AG04449 (cell line): Measurements from ENCODE around the gene RPS18.
"Not testable (repeated sequence)": the region's sequence is repeated elsewhere in the genome, so short reads cannot be mapped to it uniquely, and the experiment has no call there.

Source experiments
- CTCF ChIA-PET: fragments of 350-600 bp; formaldehyde crosslinking; extraction: SDS; loops from one replicate; lab custom pipeline; 2021; ENCODE audit warnings: antibody characterized with exemption; lab: Yijun Ruan, JAX
- POLR2A ChIA-PET: fragments of 400-600, 350-600 bp; formaldehyde crosslinking; extraction: SDS; loops from one replicate; lab custom pipeline; 2020; ENCODE audit warnings: antibody characterized with exemption, inconsistent platforms; lab: Yijun Ruan, JAX
- DNase-seq: peaks from one replicate; pipeline ENCODE4 v3.0.0-alpha.2; 2010; ENCODE audit warnings: low read depth, low spot score
- H3K4me3 ChIP-seq: 2 replicates; pipeline ENCODE4 v1.5.1; 2011; ENCODE audit warnings: low read depth, mild to moderate bottlenecking, control low read depth, low read length
- TF ChIP-seq, protein P1 (sequence below): IDR thresholded peaks from one replicate; pipeline ENCODE4 v1.5.1; 2011; ENCODE audit warnings: mild to moderate bottlenecking, moderate library complexity, low read length, control low read depth, inconsistent platforms; ENCODE audit not compliant: insufficient read depth; ENCODE audit errors: missing control alignments

Gene RPS18

DNA sequence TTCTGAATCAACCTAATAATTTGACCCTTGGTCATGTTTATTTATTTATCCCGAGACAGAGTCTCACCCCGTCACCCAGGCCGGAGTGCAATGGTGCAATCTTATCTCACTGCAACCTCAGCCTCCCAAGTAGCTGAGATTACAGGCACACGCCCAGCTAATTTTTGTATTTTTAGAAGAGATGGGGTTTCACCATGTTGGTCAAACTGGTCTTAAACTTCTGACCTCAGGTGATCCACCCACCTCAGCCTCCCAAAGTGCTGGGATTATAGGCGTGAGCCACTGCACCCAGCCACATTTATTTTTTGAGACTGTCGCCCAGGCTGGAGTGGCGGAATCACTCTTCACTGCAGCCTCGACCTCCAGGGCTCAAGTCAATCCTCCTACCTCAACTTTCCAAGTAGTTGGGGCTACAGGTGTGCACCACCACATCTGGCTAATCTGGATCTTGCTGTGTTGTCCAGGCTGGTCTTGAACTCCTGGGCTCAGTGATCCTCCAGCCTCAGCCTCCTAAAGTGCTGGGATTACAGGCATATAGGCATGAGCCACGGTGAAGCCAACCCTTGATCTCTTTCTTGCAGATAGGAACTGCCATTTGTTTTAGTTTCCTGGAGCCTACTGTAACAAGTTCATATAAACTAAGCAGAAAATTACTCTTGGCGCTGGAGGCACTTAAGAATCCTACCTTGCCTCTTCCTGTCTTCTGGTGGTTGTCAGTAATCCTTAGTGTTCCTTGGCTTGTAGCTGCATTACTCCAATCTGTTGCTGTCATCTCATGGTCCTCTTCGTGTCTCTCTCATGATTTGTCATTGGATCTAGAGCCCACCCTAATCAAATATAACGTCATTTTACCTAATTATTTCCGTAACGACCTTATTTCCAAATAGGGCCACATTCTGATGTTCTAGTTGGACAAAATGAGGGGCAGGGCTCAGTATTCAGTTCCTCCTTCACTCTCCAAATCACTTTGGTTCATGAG, 2.3 kb downstream of the RPS18 start:
- POLR2A ChIA-PET = no interaction called here
- TF ChIP-seq, protein P1, sequence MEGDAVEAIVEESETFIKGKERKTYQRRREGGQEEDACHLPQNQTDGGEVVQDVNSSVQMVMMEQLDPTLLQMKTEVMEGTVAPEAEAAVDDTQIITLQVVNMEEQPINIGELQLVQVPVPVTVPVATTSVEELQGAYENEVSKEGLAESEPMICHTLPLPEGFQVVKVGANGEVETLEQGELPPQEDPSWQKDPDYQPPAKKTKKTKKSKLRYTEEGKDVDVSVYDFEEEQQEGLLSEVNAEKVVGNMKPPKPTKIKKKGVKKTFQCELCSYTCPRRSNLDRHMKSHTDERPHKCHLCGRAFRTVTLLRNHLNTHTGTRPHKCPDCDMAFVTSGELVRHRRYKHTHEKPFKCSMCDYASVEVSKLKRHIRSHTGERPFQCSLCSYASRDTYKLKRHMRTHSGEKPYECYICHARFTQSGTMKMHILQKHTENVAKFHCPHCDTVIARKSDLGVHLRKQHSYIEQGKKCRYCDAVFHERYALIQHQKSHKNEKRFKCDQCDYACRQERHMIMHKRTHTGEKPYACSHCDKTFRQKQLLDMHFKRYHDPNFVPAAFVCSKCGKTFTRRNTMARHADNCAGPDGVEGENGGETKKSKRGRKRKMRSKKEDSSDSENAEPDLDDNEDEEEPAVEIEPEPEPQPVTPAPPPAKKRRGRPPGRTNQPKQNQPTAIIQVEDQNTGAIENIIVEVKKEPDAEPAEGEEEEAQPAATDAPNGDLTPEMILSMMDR = no peak
- CTCF ChIA-PET = interaction anchor here (1.4 to 6.1 kb wide), 2 partner anchors 15 to 117 kb away, joined by 3 to 41 read pairs; partner anchors contain the start of genes PFDN6 and WDR46
- no peak for DNase-seq
- H3K4me3 ChIP-seq = peak overlapping the region; percentile 93

DNA sequence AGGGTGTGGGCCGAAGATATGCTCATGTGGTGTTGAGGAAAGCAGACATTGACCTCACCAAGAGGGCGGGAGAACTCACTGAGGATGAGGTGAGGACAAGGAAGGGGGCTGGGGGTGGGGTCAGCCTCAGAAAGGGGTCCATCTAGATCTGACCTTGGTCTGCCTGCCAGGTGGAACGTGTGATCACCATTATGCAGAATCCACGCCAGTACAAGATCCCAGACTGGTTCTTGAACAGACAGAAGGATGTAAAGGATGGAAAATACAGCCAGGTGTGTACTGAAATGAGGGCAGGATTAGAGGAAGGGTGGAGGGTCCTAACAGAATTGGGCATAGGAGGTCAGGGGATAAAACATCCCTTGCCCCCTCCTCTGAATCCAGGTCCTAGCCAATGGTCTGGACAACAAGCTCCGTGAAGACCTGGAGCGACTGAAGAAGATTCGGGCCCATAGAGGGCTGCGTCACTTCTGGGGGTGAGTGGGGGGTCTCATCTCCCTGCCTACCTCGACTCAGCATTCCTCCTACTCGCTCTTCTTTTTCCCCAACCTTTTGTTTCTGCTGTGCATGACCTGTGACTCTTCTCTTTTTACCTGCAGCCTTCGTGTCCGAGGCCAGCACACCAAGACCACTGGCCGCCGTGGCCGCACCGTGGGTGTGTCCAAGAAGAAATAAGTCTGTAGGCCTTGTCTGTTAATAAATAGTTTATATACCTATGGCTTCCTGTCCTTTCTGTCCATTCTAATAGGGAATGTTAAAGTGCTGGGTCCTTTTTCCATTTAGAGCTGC, 4.1 kb downstream of the RPS18 start:
- POLR2A ChIA-PET = interaction anchor here (0.8 to 3.9 kb wide), 6 partner anchors 12 to 1125 kb away, joined by 3 to 57 read pairs (median 6); partner anchors contain the start of genes HSD17B8, PFDN6 and WDR46
- not testable (repeated sequence) for DNase-seq, H3K4me3 ChIP-seq
- CTCF ChIA-PET = interaction anchor here (0.8 to 6.1 kb wide), 4 partner anchors 12 to 132 kb away, joined by 3 to 41 read pairs (median 4); partner anchors contain the start of genes PFDN6 and WDR46

DNA sequence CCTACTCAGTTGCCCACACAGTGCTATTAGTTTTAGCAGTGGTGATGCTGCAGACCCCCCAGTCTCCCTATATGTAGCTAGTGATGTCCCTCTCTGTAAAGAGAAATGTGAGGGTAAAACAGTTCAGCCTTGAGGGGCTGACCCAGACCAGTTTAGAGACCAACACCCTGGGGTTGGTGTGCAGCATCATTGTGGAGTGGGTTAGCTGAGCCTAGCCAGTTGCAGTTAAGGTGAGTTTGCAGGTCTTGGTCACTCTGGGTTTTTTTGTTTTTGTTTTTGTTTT, 4.6 kb downstream of the RPS18 start:
- ChIA-PET POLR2A (interaction anchor here (1.2 to 3.9 kb wide), 5 partner anchors 12 to 305 kb away, joined by 3 to 57 read pairs (median 7); partner anchors contain the start of genes HSD17B8, PFDN6 and WDR46), CTCF (interaction anchor here (0.8 to 6.1 kb wide), 5 partner anchors 13 to 132 kb away, joined by 3 to 41 read pairs (median 5); partner anchors contain the start of genes PFDN6 and WDR46)
- TF ChIP-seq, protein P1 = no peak
- H3K4me3 ChIP-seq = peak overlapping the region; percentile 49
- DNase-seq = no peak

DNA sequence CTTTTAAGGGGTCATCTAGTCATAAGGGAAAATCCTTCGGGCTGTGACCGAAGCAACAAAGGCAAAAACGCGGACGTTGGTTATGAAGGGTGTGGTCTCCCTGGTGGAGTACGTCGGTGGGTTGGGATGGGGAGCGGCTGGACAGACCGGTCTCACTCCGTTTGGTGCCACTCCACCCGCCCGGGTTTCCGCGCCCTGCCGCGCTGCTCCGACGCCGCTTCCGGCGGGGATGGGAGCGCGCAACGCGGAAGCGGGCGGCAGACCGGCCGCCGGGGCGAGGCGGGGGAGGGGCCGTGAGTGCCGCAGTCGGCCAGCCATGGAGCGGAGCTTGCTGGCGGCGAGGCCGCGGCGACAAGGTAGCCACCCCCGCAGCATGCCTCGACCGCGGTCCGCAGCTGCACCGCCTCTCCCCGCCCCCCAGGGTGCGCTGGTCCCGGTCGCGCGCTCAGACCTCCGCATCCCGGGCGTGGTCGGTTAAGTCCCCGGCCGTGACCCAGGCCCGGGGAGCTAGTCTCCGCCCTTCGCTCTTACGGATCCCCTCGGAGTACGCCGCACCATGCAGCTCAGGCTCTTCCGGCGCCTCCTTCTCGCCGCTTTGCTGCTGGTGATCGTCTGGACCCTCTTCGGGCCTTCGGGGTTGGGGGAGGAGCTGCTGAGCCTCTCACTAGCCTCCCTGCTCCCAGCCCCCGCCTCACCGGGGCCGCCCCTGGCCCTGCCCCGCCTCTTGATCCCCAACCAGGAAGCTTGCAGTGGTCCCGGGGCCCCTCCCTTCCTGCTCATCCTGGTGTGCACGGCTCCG, 5.2 kb downstream of the RPS18 start, which contains the start of gene B3GALT4:
TSS of gene B3GALT4 (plus strand) at position 260 of the 799 bp plus-strand sequence. CDS start at position 557, 297 bp downstream.
- peak within 1 kb of the TSS; percentile 49 for H3K4me3 ChIP-seq
- ChIA-PET POLR2A (interaction anchor here (0.6 to 3.9 kb wide), 11 partner anchors 11 to 305 kb away, joined by 3 to 57 read pairs (median 4); partner anchors contain the start of genes HSD17B8, PFDN6, RGL2 and WDR46), CTCF (interaction anchor here (0.8 to 6.1 kb wide), 12 partner anchors 12 to 131 kb away, joined by 3 to 41 read pairs (median 4); partner anchors contain the start of genes PFDN6 and WDR46)
- DNase-seq = no peak
- TF ChIP-seq, protein P1 = peak; percentile 65

DNA sequence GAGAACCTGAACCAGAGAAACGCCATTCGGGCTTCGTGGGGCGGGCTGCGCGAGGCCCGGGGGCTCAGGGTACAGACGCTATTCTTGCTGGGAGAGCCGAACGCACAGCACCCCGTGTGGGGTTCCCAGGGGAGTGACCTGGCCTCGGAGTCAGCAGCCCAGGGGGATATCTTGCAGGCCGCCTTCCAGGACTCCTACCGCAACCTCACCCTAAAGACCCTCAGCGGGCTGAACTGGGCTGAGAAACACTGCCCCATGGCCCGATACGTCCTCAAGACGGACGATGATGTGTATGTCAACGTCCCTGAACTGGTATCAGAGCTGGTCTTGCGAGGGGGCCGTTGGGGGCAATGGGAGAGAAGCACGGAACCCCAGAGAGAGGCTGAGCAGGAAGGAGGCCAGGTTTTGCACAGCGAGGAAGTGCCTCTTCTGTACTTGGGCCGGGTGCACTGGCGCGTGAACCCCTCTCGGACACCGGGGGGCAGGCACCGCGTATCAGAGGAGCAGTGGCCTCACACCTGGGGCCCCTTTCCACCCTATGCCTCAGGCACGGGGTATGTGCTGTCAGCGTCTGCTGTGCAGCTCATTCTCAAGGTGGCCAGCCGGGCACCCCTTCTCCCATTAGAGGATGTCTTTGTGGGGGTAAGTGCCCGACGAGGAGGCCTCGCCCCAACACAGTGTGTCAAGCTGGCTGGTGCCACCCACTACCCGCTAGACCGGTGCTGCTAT, 6.0 kb downstream of the RPS18 start:
- H3K4me3 ChIP-seq = peak overlapping the region; percentile 49; the same call in 1 of the 2 replicates
- ChIA-PET CTCF (interaction anchor here (0.8 to 6.1 kb wide), 10 partner anchors 11 to 131 kb away, joined by 3 to 41 read pairs (median 4); partner anchors contain the start of genes PFDN6 and WDR46), POLR2A (interaction anchor here (0.6 to 3.9 kb wide), 11 partner anchors 10 to 306 kb away, joined by 3 to 57 read pairs (median 5); partner anchors contain the start of genes HSD17B8, PFDN6, RGL2 and WDR46)
- no peak for DNase-seq
- TF ChIP-seq, protein P1 = peak; percentile 17
